K562 (cell line): ENCODE data around the gene LRRC10. TPM values are rescaled to one million over a fixed set of nuclear protein-coding genes. Genes with fewer than 3 reads are reported as not detected.
A peak's percentile ranks its signal among the peaks of the same experiment; 100 is the strongest.

Experiments used
- IRF2 ChIP-seq: sonication (generic); formaldehyde crosslinking; IDR thresholded peaks from 2 replicates; pipeline ENCODE4 v1.8.1; 2022; ENCODE audit warnings: mild to moderate bottlenecking, missing genetic modification reagents
- L3MBTL2 ChIP-seq: fragments of 450-650 bp; IDR thresholded peaks from 2 replicates; pipeline ENCODE4 v1.6.1; 2016; ENCODE audit warnings: mild to moderate bottlenecking, moderate library complexity
- PRPF4 ChIP-seq: fragments of 200-400 bp; formaldehyde crosslinking; IDR thresholded peaks from one replicate; pipeline ENCODE4 v1.6.1; 2017; ENCODE audit warnings: low read length, low read depth, mild to moderate bottlenecking; ENCODE audit not compliant: insufficient read depth, poor library complexity, severe bottlenecking
- SNIP1 ChIP-seq: fragments of 450-650 bp; IDR thresholded peaks from 2 replicates; pipeline ENCODE4 v1.7.1; 2017; ENCODE audit warnings: low read depth, mild to moderate bottlenecking
- polyA plus RNA-seq, 8 experiments: library from polyadenylated mRNA; depleted of rRNA in 4 of 8; stranded (reverse) in 5 of 8; unstranded in 3 of 8; fragments of >200 nt; fragmentation: Nextera tagmentation in 2 of 8; fragmentation: Illumina TruSeq in 1 of 8; extraction: Ambion mirVana in 2 of 8; extraction: Trizol in 1 of 8; gene quantifications; 2 replicates each; pipeline versions ENCODE4 v1.2.1 to v1.2.3, GENCODE V29; 2011 to 2014; ENCODE audit warnings: inconsistent platforms in 1 of 8, missing spikeins in 1 of 8
- total RNA-seq, 7 experiments: library from RNA; depleted of rRNA in 6 of 7; stranded (reverse); fragments of >200 nt in 6 of 7; fragmentation: Illumina TruSeq in 2 of 7; extraction: Trizol in 2 of 7; gene quantifications; 2 replicates each; pipeline versions ENCODE4 v1.2.1 to v1.2.3, GENCODE V29; 2011 to 2021; ENCODE audit warnings: low replicate concordance in 1 of 7
- TF ChIP-seq, protein P1 (sequence below), 3 experiments: fragments of 200-800 bp in 1 of 3; sonication (Bioruptor generic) in 1 of 3; sonication (generic) in 1 of 3; formaldehyde crosslinking in 1 of 3; IDR thresholded peaks; 2 replicates each; pipeline versions ENCODE4 v1.6.1 to v1.8.0; 2016 to 2022; ENCODE audit warnings: mild to moderate bottlenecking in 2 of 3, missing compliant biosample characterization in 2 of 3, missing genetic modification characterization in 2 of 3, missing genetic modification reagents in 1 of 3
- TF ChIP-seq, protein P2 (sequence below), 3 experiments: fragments of 200-800 bp in 1 of 3; fragments of 250-450 bp in 1 of 3; fragments of 450-650 bp in 1 of 3; sonication (Bioruptor Pico) in 1 of 3; sonication (Bioruptor generic) in 1 of 3; formaldehyde crosslinking in 1 of 3; IDR thresholded peaks; 2 replicates each; pipeline versions ENCODE4 v1.6.1 to v1.8.0; 2016 to 2022; ENCODE audit warnings: mild to moderate bottlenecking in 2 of 3, missing genetic modification characterization in 2 of 3, missing compliant biosample characterization in 1 of 3, moderate library complexity in 1 of 3
- TF ChIP-seq, protein P3 (sequence below): fragments of 250-450 bp; sonication (Bioruptor Pico); IDR thresholded peaks from 2 replicates; pipeline ENCODE4 v1.4.0; 2020; ENCODE audit warnings: mild to moderate bottlenecking, moderate library complexity
- TF ChIP-seq, protein P4 (sequence below): fragments of 200-400 bp; formaldehyde crosslinking; IDR thresholded peaks from 2 replicates; pipeline ENCODE4 v1.6.1; 2017; ENCODE audit warnings: mild to moderate bottlenecking, low read depth, low read length, moderate library complexity
- TF ChIP-seq, protein P5 (sequence below): fragments of 250-450 bp; sonication (Bioruptor Pico); IDR thresholded peaks from 2 replicates; pipeline ENCODE4 v1.5.0; 2021
- TF ChIP-seq, protein P6 (sequence below): fragments of 200-800 bp; sonication (Bioruptor generic); IDR thresholded peaks from 2 replicates; pipeline ENCODE4 v1.6.1; 2017; ENCODE audit warnings: missing genetic modification characterization, missing compliant biosample characterization

Gene LRRC10
- total and polyA plus RNA-seq, 9 of the 15 experiments (the other 6 are each of a cell fraction or from before 2014, with no cell fraction given) = 0.09 TPM; not detected in 8

DNA sequence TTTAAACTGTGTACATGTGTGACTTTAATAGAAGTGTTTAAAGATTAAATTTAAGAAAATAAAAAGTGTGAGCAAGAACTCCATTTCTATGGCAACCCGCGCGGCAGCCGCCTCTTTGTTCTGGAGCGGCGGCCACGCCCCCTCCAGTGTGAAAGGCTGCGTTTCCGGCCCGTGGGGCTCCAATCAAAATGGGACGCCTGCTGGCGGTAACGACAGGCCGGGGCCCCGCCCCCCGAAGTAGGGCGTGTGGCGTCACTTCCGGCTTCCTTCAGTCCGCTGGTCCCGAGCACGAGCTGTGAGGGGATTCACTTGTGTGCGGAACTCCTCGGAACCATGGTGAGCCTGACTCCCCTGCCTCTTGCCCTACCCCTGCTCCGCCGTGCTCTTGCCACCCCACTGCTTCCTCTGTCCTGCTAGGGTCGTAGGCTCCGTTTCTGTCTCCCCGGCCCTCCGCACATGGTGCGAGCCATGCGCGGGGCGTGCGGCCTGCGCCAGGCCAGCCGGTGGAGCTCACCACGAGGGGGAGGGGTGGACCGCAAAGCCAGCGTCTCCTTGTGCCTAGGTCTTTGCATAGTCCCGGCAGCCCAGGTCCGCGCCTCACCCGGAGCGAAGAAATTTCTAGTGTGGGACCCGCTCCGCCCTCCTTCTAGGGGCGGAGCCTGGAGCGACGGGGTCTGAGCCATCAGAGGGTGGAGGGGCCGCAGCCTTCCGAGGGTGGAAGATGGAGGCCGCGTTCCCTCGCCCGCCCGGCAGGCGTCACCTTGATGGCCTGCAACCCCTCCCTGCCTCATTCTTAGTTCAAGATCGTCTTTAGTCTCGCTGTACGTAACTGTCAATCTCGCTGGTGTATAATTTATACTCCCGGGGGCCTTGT is 25.3 kb downstream of the LRRC10 start, which contains the start of gene CCT2 (continued):
- TF ChIP-seq, protein P1, sequence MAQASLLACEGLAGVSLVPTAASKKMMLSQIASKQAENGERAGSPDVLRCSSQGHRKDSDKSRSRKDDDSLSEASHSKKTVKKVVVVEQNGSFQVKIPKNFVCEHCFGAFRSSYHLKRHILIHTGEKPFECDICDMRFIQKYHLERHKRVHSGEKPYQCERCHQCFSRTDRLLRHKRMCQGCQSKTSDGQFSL (CRISPR knock-in tag; IDR thresholded peaks at IDR 0.05) = 0 out of 2 replicates have a peak, but pooled peaks have one; percentile 34
- TF ChIP-seq, protein P1 (tag; IDR thresholded peaks at IDR 0.05) = peak in 1 of 2 experiments; percentile 36; a peak in 1 of 4 replicates
- TF ChIP-seq, protein P2, sequence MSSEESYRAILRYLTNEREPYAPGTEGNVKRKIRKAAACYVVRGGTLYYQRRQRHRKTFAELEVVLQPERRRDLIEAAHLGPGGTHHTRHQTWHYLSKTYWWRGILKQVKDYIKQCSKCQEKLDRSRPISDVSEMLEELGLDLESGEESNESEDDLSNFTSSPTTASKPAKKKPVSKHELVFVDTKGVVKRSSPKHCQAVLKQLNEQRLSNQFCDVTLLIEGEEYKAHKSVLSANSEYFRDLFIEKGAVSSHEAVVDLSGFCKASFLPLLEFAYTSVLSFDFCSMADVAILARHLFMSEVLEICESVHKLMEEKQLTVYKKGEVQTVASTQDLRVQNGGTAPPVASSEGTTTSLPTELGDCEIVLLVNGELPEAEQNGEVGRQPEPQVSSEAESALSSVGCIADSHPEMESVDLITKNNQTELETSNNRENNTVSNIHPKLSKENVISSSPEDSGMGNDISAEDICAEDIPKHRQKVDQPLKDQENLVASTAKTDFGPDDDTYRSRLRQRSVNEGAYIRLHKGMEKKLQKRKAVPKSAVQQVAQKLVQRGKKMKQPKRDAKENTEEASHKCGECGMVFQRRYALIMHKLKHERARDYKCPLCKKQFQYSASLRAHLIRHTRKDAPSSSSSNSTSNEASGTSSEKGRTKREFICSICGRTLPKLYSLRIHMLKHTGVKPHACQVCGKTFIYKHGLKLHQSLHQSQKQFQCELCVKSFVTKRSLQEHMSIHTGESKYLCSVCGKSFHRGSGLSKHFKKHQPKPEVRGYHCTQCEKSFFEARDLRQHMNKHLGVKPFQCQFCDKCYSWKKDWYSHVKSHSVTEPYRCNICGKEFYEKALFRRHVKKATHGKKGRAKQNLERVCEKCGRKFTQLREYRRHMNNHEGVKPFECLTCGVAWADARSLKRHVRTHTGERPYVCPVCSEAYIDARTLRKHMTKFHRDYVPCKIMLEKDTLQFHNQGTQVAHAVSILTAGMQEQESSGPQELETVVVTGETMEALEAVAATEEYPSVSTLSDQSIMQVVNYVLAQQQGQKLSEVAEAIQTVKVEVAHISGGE (CRISPR knock-in tag; IDR thresholded peaks at IDR 0.05) = peak; percentile 44 to 88 (median 47); a peak in 3 of 6 replicates
- TF ChIP-seq PRPF4 (peak; percentile 78), SNIP1 (no peak), IRF2 (CRISPR knock-in tag) (no peak), L3MBTL2 (peak; percentile 91)
- TF ChIP-seq, protein P3, sequence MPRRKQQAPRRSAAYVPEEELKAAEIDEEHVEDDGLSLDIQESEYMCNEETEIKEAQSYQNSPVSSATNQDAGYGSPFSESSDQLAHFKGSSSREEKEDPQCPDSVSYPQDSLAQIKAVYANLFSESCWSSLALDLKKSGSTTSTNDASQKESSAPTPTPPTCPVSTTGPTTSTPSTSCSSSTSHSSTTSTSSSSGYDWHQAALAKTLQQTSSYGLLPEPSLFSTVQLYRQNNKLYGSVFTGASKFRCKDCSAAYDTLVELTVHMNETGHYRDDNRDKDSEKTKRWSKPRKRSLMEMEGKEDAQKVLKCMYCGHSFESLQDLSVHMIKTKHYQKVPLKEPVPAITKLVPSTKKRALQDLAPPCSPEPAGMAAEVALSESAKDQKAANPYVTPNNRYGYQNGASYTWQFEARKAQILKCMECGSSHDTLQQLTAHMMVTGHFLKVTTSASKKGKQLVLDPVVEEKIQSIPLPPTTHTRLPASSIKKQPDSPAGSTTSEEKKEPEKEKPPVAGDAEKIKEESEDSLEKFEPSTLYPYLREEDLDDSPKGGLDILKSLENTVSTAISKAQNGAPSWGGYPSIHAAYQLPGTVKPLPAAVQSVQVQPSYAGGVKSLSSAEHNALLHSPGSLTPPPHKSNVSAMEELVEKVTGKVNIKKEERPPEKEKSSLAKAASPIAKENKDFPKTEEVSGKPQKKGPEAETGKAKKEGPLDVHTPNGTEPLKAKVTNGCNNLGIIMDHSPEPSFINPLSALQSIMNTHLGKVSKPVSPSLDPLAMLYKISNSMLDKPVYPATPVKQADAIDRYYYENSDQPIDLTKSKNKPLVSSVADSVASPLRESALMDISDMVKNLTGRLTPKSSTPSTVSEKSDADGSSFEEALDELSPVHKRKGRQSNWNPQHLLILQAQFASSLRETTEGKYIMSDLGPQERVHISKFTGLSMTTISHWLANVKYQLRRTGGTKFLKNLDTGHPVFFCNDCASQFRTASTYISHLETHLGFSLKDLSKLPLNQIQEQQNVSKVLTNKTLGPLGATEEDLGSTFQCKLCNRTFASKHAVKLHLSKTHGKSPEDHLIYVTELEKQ (CRISPR knock-in tag) = no peak
- TF ChIP-seq, protein P4, sequence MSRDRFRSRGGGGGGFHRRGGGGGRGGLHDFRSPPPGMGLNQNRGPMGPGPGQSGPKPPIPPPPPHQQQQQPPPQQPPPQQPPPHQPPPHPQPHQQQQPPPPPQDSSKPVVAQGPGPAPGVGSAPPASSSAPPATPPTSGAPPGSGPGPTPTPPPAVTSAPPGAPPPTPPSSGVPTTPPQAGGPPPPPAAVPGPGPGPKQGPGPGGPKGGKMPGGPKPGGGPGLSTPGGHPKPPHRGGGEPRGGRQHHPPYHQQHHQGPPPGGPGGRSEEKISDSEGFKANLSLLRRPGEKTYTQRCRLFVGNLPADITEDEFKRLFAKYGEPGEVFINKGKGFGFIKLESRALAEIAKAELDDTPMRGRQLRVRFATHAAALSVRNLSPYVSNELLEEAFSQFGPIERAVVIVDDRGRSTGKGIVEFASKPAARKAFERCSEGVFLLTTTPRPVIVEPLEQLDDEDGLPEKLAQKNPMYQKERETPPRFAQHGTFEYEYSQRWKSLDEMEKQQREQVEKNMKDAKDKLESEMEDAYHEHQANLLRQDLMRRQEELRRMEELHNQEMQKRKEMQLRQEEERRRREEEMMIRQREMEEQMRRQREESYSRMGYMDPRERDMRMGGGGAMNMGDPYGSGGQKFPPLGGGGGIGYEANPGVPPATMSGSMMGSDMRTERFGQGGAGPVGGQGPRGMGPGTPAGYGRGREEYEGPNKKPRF = no peak
- TF ChIP-seq, protein P5, sequence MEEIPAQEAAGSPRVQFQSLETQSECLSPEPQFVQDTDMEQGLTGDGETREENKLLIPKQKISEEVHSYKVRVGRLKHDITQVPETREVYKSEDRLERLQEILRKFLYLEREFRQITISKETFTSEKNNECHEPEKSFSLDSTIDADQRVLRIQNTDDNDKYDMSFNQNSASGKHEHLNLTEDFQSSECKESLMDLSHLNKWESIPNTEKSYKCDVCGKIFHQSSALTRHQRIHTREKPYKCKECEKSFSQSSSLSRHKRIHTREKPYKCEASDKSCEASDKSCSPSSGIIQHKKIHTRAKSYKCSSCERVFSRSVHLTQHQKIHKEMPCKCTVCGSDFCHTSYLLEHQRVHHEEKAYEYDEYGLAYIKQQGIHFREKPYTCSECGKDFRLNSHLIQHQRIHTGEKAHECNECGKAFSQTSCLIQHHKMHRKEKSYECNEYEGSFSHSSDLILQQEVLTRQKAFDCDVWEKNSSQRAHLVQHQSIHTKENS = no peak
- TF ChIP-seq, protein P6, sequence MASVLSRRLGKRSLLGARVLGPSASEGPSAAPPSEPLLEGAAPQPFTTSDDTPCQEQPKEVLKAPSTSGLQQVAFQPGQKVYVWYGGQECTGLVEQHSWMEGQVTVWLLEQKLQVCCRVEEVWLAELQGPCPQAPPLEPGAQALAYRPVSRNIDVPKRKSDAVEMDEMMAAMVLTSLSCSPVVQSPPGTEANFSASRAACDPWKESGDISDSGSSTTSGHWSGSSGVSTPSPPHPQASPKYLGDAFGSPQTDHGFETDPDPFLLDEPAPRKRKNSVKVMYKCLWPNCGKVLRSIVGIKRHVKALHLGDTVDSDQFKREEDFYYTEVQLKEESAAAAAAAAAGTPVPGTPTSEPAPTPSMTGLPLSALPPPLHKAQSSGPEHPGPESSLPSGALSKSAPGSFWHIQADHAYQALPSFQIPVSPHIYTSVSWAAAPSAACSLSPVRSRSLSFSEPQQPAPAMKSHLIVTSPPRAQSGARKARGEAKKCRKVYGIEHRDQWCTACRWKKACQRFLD (CRISPR knock-in tag) = peak; percentile 90
